ENCODE data around the gene DGCR2.
A peak's percentile ranks its signal among the peaks of the same experiment; 100 is the strongest.

The DGCR2 gene

GRCh38 chr22:19143967-19144400 is 21.8 kb upstream of the DGCR2 start:
- peak; percentile 35 for DNase-seq

- no peak for DNase-seq
Measured at GRCh38 chr22:19143212-19143611, 21.0 kb upstream of the DGCR2 start.

GRCh38 chr22:19142394-19142793 is 20.2 kb upstream of the DGCR2 start:
- no peak for DNase-seq

GRCh38 chr22:19139974-19140373 is 17.8 kb upstream of the DGCR2 start:
- DNase-seq: no peak

GRCh38 chr22:19139001-19139356 is 16.8 kb upstream of the DGCR2 start:
- no peak for DNase-seq

- no peak for DNase-seq
Measured at GRCh38 chr22:19138217-19139000, 16.2 kb upstream of the DGCR2 start.

- no peak for DNase-seq
Measured at GRCh38 chr22:19137384-19138216, 15.4 kb upstream of the DGCR2 start.

GRCh38 chr22:19136915-19137314 is 14.7 kb upstream of the DGCR2 start:
- no peak for DNase-seq

GRCh38 chr22:19134874-19135273 is 12.7 kb upstream of the DGCR2 start:
- no peak for DNase-seq

GRCh38 chr22:19134176-19134831 is 12.1 kb upstream of the DGCR2 start:
- no peak for DNase-seq

- no peak for DNase-seq
Measured at GRCh38 chr22:19133561-19133960, 11.3 kb upstream of the DGCR2 start.

GRCh38 chr22:19132693-19133400 is 10.6 kb upstream of the DGCR2 start:
- no peak for DNase-seq

GRCh38 chr22:19132153-19132552 is 9.9 kb upstream of the DGCR2 start:
- DNase-seq: no peak

GRCh38 chr22:19131685-19132015 is 9.4 kb upstream of the DGCR2 start:
- no peak for DNase-seq

GRCh38 chr22:19130959-19131684 is 8.9 kb upstream of the DGCR2 start, which contains the start of gene TSSK2:
Gene TSSK2 (plus strand): TSS chr22:19131308. CDS start chr22:19131400, 92 bp downstream.
- DNase-seq: no peak

GRCh38 chr22:19129871-19130270 is 7.7 kb upstream of the DGCR2 start:
- no peak for DNase-seq

- DNase-seq: no peak
Measured at GRCh38 chr22:19128946-19129727, 6.9 kb upstream of the DGCR2 start.

- DNase-seq: no peak
Measured at GRCh38 chr22:19128009-19128401, 5.8 kb upstream of the DGCR2 start.

- no peak for DNase-seq
Measured at GRCh38 chr22:19127329-19128008, 5.3 kb upstream of the DGCR2 start.

- DNase-seq: no peak
Measured at GRCh38 chr22:19126309-19127273, 4.4 kb upstream of the DGCR2 start.

Data from MV-4-11 (cell line).